H1 (cell line): ENCODE data around the gene ABHD2. TPM values are rescaled to one million over a fixed set of nuclear protein-coding genes. Genes with fewer than 3 reads are reported as not detected.

ENCODE experiments used
- CTCF ChIA-PET: fragments of 300-600 bp; sonication (Branson Sonifier 250); formaldehyde crosslinking; loops from one replicate; lab custom pipeline; 2021; ENCODE audit not compliant: partially characterized antibody; lab: Charles Lee
- POLR2A ChIA-PET: fragments of 300-600 bp; sonication (Branson Sonifier 250); formaldehyde crosslinking; loops from one replicate; lab custom pipeline; 2021; ENCODE audit warnings: inconsistent platforms; ENCODE audit not compliant: partially characterized antibody; lab: Charles Lee
- DNase-seq, 2 experiments: peaks; one replicate each; pipeline versions ENCODE4 v3.0.0 to v3.0.0-alpha.2; 2010 to 2022; ENCODE audit warnings: low spot score in 2 of 2, low read depth in 1 of 2, mixed read lengths in 1 of 2
- FAIRE-seq: peaks from 2 replicates; lab custom pipeline; 2011; peaks lifted over from hg19 to GRCh38; lab: Jason Lieb, UNC
- H2AFZ ChIP-seq: 2 replicates; pipeline ENCODE4 v1.8.1; 2012; ENCODE audit warnings: low read length, inconsistent platforms
- H2AK5ac ChIP-seq: 2 replicates; pipeline ENCODE4 v1.6.1; 2013; ENCODE audit warnings: low read depth, low read length
- H2BK120ac ChIP-seq: replicated peaks from 2 replicates; pipeline ENCODE3; 2013; ENCODE audit warnings: low read depth, low read length, inconsistent platforms
- H2BK12ac ChIP-seq: 2 replicates; pipeline ENCODE4 v1.6.1; 2013; ENCODE audit warnings: low read depth, low read length
- H2BK15ac ChIP-seq: 2 replicates; pipeline ENCODE4 v1.6.1; 2013; ENCODE audit warnings: low read length
- H2BK20ac ChIP-seq: 2 replicates; pipeline ENCODE4 v1.6.1; 2013; ENCODE audit warnings: low read length
- H2BK5ac ChIP-seq: 2 replicates; pipeline ENCODE4 v1.6.1; 2013; ENCODE audit warnings: low read depth, low read length
- H3K14ac ChIP-seq: 2 replicates; pipeline ENCODE4 v1.6.1; 2013; ENCODE audit warnings: inconsistent platforms; ENCODE audit not compliant: insufficient read length
- H3K18ac ChIP-seq: 2 replicates; pipeline ENCODE4 v1.6.1; 2013; ENCODE audit warnings: low read length; ENCODE audit errors: extremely low read depth
- H3K23ac ChIP-seq: 2 replicates; pipeline ENCODE4 v1.6.1; 2013; ENCODE audit warnings: inconsistent platforms; ENCODE audit not compliant: insufficient read length
- H3K23me2 ChIP-seq: 2 replicates; pipeline ENCODE4 v1.6.1; 2013; ENCODE audit warnings: low read depth, low read length
- H3K27ac ChIP-seq: 2 replicates; pipeline ENCODE4 v1.6.1; 2011; ENCODE audit warnings: low read depth, low read length, inconsistent platforms
- H3K27me3 ChIP-seq, 4 experiments: replicated peaks in 1 of 4; 1 replicate in 1 of 4; 2 replicates in 3 of 4; pipeline versions ENCODE4 v1.6.1 to v1.8.1; 2011 to 2013; ENCODE audit warnings: low read length in 3 of 4, mild to moderate bottlenecking in 3 of 4, inconsistent platforms in 2 of 4, mixed read lengths in 2 of 4, moderate library complexity in 1 of 4; ENCODE audit not compliant: control insufficient read depth in 3 of 4, insufficient read depth in 3 of 4; ENCODE audit errors: extremely low read depth in 1 of 4
- H3K36me3 ChIP-seq, 4 experiments: 2 replicates each; pipeline versions ENCODE4 v1.6.1 to v1.8.1; 2011 to 2013; ENCODE audit warnings: mild to moderate bottlenecking in 4 of 4, low read length in 3 of 4, moderate library complexity in 2 of 4, control low read depth in 1 of 4, inconsistent platforms in 1 of 4; ENCODE audit not compliant: insufficient read depth in 4 of 4, control insufficient read depth in 2 of 4
- H3K4ac ChIP-seq: replicated peaks from 2 replicates; pipeline ENCODE3; 2013; ENCODE audit warnings: low read length, low read depth, mixed read lengths, inconsistent platforms; ENCODE audit not compliant: insufficient read length
- H3K4me1 ChIP-seq, 4 experiments: replicated peaks in 1 of 4; 1 replicate in 1 of 4; 2 replicates in 3 of 4; pipeline versions ENCODE4 v1.6.1 to v1.8.1; 2011 to 2013; ENCODE audit warnings: low read length in 3 of 4, inconsistent platforms in 2 of 4, mixed read lengths in 1 of 4; ENCODE audit not compliant: insufficient read depth in 4 of 4, control insufficient read depth in 3 of 4
- H3K4me2 ChIP-seq, 2 experiments: 2 replicates each; pipeline versions ENCODE4 v1.6.1 to v1.8.1; 2011 to 2013; ENCODE audit warnings: low read depth in 2 of 2, low read length in 2 of 2, control low read depth in 1 of 2, inconsistent platforms in 1 of 2, mild to moderate bottlenecking in 1 of 2; ENCODE audit not compliant: insufficient read depth in 1 of 2
- H3K4me3 ChIP-seq, 4 experiments: fragments of 200-600, 300-600 bp in 1 of 4; sonication (generic), shearing (Covaris generic), sonication (Bioruptor Twin) in 1 of 4; 2 replicates each; pipeline versions ENCODE4 v1.5.1 to v1.8.1; 2011 to 2016; ENCODE audit warnings: low read length in 4 of 4, low read depth in 3 of 4, control low read depth in 2 of 4, inconsistent platforms in 2 of 4, mild to moderate bottlenecking in 2 of 4, mixed read lengths in 1 of 4, moderate library complexity in 1 of 4; ENCODE audit not compliant: insufficient read depth in 2 of 4; ENCODE audit errors: extremely low read depth in 1 of 4
- H3K56ac ChIP-seq: replicated peaks from 2 replicates; pipeline ENCODE3; 2013; ENCODE audit warnings: low read depth, mild to moderate bottlenecking, mixed read lengths, low read length, inconsistent platforms; ENCODE audit not compliant: insufficient read length
- H3K79me1 ChIP-seq: 2 replicates; pipeline ENCODE4 v1.6.1; 2013; ENCODE audit warnings: low read depth, low read length, control low read depth
- H3K79me2 ChIP-seq, 2 experiments: 2 replicates each; pipeline versions ENCODE4 v1.6.1 to v1.8.1; 2012 to 2013; ENCODE audit warnings: low read length in 2 of 2, mild to moderate bottlenecking in 2 of 2, inconsistent platforms in 1 of 2; ENCODE audit not compliant: insufficient read depth in 2 of 2, control insufficient read depth in 1 of 2
- H3K9ac ChIP-seq, 4 experiments: replicated peaks in 1 of 4; 1 replicate in 1 of 4; 2 replicates in 3 of 4; pipeline versions ENCODE4 v1.6.1 to v1.8.1; 2011 to 2013; ENCODE audit warnings: low read depth in 3 of 4, low read length in 3 of 4, control low read depth in 2 of 4, mild to moderate bottlenecking in 2 of 4, moderate library complexity in 2 of 4, inconsistent platforms in 1 of 4; ENCODE audit errors: extremely low read depth in 1 of 4
- H3K9me3 ChIP-seq, 2 experiments: 2 replicates each; pipeline versions ENCODE4 v1.6.1 to v1.8.1; 2012 to 2013; ENCODE audit warnings: mild to moderate bottlenecking in 2 of 2, moderate library complexity in 2 of 2, control low read depth in 1 of 2, inconsistent platforms in 1 of 2, low read depth in 1 of 2, low read length in 1 of 2, mixed read lengths in 1 of 2; ENCODE audit not compliant: insufficient read depth in 2 of 2
- H4K20me1 ChIP-seq, 2 experiments: replicated peaks in 1 of 2; 2 replicates each; pipeline versions ENCODE3 to v1.8.1; 2011 to 2013; ENCODE audit warnings: inconsistent platforms in 2 of 2, low read length in 2 of 2, mild to moderate bottlenecking in 1 of 2; ENCODE audit not compliant: insufficient read depth in 2 of 2, control insufficient read depth in 1 of 2
- H4K5ac ChIP-seq: 2 replicates; pipeline ENCODE4 v1.6.1; 2013; ENCODE audit warnings: low read length, low read depth, mixed read lengths, inconsistent platforms; ENCODE audit not compliant: insufficient read length
- H4K8ac ChIP-seq: 2 replicates; pipeline ENCODE4 v1.8.0; 2013; ENCODE audit warnings: mild to moderate bottlenecking, moderate library complexity, low read length, inconsistent platforms; ENCODE audit not compliant: insufficient read depth; ENCODE audit errors: extremely low read depth
- H4K91ac ChIP-seq: replicated peaks from 2 replicates; pipeline ENCODE3; 2013; ENCODE audit warnings: low read length, mixed read lengths, inconsistent platforms; ENCODE audit not compliant: insufficient read length
- CREB1 ChIP-seq: IDR thresholded peaks from 2 replicates; pipeline ENCODE4 v1.6.1; 2012; ENCODE audit warnings: inconsistent platforms
- EP300 ChIP-seq, 2 experiments: IDR thresholded peaks; 1 replicate in 1 of 2; 2 replicates in 1 of 2; pipeline ENCODE4 v1.6.1; 2011 to 2012; ENCODE audit warnings: low read depth in 2 of 2, low read length in 2 of 2, mild to moderate bottlenecking in 2 of 2, borderline replicate concordance in 1 of 2, inconsistent platforms in 1 of 2, moderate library complexity in 1 of 2
- EZH2 ChIP-seq: fragments of 200-600 bp; sonication (generic); IDR thresholded peaks from 2 replicates; pipeline ENCODE4 v1.7.1; 2012; ENCODE audit warnings: low read depth, mild to moderate bottlenecking, moderate library complexity, low read length, inconsistent platforms; ENCODE audit not compliant: severe bottlenecking
- JUN ChIP-seq: IDR thresholded peaks from 2 replicates; pipeline ENCODE4 v1.6.1; 2011; ENCODE audit warnings: low read depth, mild to moderate bottlenecking, improper control_type of control experiment, low read length
- KDM1A ChIP-seq: fragments of 200-600, 300-600 bp; sonication (generic); IDR thresholded peaks from 2 replicates; pipeline ENCODE4 v1.7.1; 2016; ENCODE audit warnings: mild to moderate bottlenecking, low read length, borderline replicate concordance
- KDM4A ChIP-seq: IDR thresholded peaks from one replicate; pipeline ENCODE4 v1.7.1; 2012; ENCODE audit warnings: low read depth, mild to moderate bottlenecking, moderate library complexity, low read length, inconsistent platforms; ENCODE audit not compliant: severe bottlenecking
- RBBP5 ChIP-seq: IDR thresholded peaks from 2 replicates; pipeline ENCODE4 v1.7.1; 2012; ENCODE audit warnings: low read depth, mild to moderate bottlenecking, inconsistent platforms, low read length, moderate library complexity, borderline replicate concordance
- SP1 ChIP-seq: IDR thresholded peaks from 2 replicates; pipeline ENCODE4 v1.6.1; 2011; ENCODE audit warnings: low read depth, low read length
- WGBS, 2 experiments: shearing (Covaris generic) in 1 of 2; methylation state at CpG; one replicate each; pipeline versions ENCODE4 v1.1.6 to v1.1.7; 2013 to 2015; ENCODE audit warnings: low lambda C conversion rate in 2 of 2, mixed read lengths in 2 of 2, inconsistent platforms in 1 of 2, low coverage in 1 of 2, missing lambda C conversion rate in 1 of 2; ENCODE audit not compliant: insufficient replicate concordance in 2 of 2, insufficient coverage in 1 of 2, insufficient read length in 1 of 2; ENCODE audit errors: extremely low coverage in 1 of 2, missing lambda C conversion rate in 1 of 2; 5-methylcytosine and 5-hydroxymethylcytosine counted together
- polyA plus RNA-seq, 7 experiments: library from polyadenylated mRNA; depleted of rRNA in 3 of 7; stranded (reverse) in 5 of 7; unstranded in 2 of 7; fragments of >200 nt in 5 of 7; fragments of 200-250 nt in 2 of 7; gene quantifications; 1 replicate in 5 of 7; 2 replicates in 1 of 7; 4 replicates in 1 of 7; pipeline versions ENCODE4 v1.2.1 to v1.2.3, GENCODE V29; 2011 to 2013; ENCODE audit warnings: missing spikeins in 2 of 7, mixed read lengths in 2 of 7
- total RNA-seq: library from RNA; stranded (reverse); fragmentation: NEBNext Ultra II Directional; extraction: Animal tissue kit (Norgen Biotek cat#: 25700); gene quantifications from 2 replicates; pipeline ENCODE4 v1.2.1, GENCODE V29; 2021
- TF ChIP-seq, protein P1 (sequence below): IDR thresholded peaks from 2 replicates; pipeline ENCODE4 v1.6.1; 2011; ENCODE audit warnings: low read depth, mild to moderate bottlenecking, low read length; ENCODE audit not compliant: insufficient read depth
- TF ChIP-seq, protein P2 (sequence below): IDR thresholded peaks from 2 replicates; pipeline ENCODE4 v1.6.1; 2012; ENCODE audit warnings: low read length, inconsistent platforms

ABHD2 gene
- total and polyA plus RNA-seq, 2 of the 8 experiments (the other 6 are each of a cell fraction or from before 2014, with no cell fraction given): 9.1 to 23.7 TPM

DNA sequence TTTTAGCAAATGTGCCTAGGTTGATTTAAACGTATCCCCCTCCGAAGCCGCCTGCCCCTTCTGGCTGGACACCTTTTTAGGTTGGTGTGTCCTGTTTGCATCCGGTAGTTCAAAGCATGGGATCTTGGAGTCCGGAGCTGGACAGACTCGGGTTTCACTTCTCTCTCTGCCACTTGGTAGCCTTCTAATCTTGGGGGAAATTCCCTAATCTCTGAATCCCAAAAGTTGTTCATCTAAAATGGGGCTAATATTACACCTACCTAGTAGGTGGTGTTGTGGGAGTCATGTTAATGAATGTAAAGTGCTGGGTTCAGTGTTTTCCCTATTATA, 156.3 kb downstream of the ABHD2 start:
- peaks cover 0 to 2% (median 0%) of the 10 kb centered on the region in 4 experiments; a peak in 3 of 7 replicates for H3K27me3 ChIP-seq
- 0 out of 2 replicates have a peak overlapping the region, but pooled peaks have one; percentile 78 for H2AFZ ChIP-seq
- H2BK20ac ChIP-seq: no peak overlapping the region
- DNase-seq (no peak), FAIRE-seq (no peak)
- no peak overlapping the region for H3K14ac ChIP-seq
- H4K91ac ChIP-seq: no peak overlapping the region
- peak overlapping the region; percentile 71; the same call in 1 of the 2 replicates for H4K8ac ChIP-seq
- peaks cover 3% of the 10 kb centered on the region; the same call in 1 of the 2 replicates for H3K79me1 ChIP-seq
- H3K23me2 ChIP-seq: no peaks in the 10 kb centered on the region; the same call in 1 of the 2 replicates
- peak overlapping the region; percentile 65 to 97 (median 74) for H3K9ac ChIP-seq
- no peak overlapping the region for H3K4ac ChIP-seq
- H2BK12ac ChIP-seq: no peak overlapping the region
- peaks cover 0 to 9% (median 3%) of the 10 kb centered on the region in 4 experiments; a peak in 5 of 7 replicates for H3K4me1 ChIP-seq
- peak overlapping the region; percentile 63 to 89 for H3K4me2 ChIP-seq
- CTCF ChIA-PET: interaction anchor here (0.6 to 3.4 kb wide), 12 partner anchors 9 to 101 kb away, joined by 3 to 27 read pairs (median 5); no protein-coding TSS in a partner anchor
- no peak overlapping the region for H4K5ac ChIP-seq
- POLR2A ChIA-PET: interaction anchor here (0.7 to 1.6 kb wide), 4 partner anchors 8 to 39 kb away, joined by 3 to 4 read pairs (median 4); no protein-coding TSS in a partner anchor
- H2BK15ac ChIP-seq: no peak overlapping the region
- no peak overlapping the region for H2AK5ac ChIP-seq
- peaks cover 6 to 24% (median 19%) of the 10 kb centered on the region in 4 experiments; a peak in 6 of 8 replicates for H3K36me3 ChIP-seq
- H4K20me1 ChIP-seq: peaks cover 0 to 3% of the 10 kb centered on the region in 2 experiments
- H2BK120ac ChIP-seq: no peak overlapping the region
- 0 out of 4 replicates have a peak, but pooled peaks cover 2 to 3% of the 10 kb centered on the region in 2 experiments for H3K9me3 ChIP-seq
- no peak overlapping the region for H3K18ac ChIP-seq
- H2BK5ac ChIP-seq: no peak overlapping the region
- H3K56ac ChIP-seq: no peak overlapping the region
- peaks cover 4 to 36% of the 10 kb centered on the region in 2 experiments; a peak in 3 of 4 replicates for H3K79me2 ChIP-seq
- 0% methylated on average over 6 of the region's 6 CpGs; no CpG with 5 or more reads in 1 of the 2 experiments for WGBS, 2 experiments
- no peak overlapping the region for H3K23ac ChIP-seq
- H3K27ac ChIP-seq: peak overlapping the region; percentile 30; the same call in 1 of the 2 replicates
- peak overlapping the region; percentile 79 to 96 (median 94) for H3K4me3 ChIP-seq
- TF ChIP-seq, protein P1, sequence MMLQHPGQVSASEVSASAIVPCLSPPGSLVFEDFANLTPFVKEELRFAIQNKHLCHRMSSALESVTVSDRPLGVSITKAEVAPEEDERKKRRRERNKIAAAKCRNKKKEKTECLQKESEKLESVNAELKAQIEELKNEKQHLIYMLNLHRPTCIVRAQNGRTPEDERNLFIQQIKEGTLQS: no peak
- TF ChIP-seq SP1: no peak
- TF ChIP-seq, protein P2, sequence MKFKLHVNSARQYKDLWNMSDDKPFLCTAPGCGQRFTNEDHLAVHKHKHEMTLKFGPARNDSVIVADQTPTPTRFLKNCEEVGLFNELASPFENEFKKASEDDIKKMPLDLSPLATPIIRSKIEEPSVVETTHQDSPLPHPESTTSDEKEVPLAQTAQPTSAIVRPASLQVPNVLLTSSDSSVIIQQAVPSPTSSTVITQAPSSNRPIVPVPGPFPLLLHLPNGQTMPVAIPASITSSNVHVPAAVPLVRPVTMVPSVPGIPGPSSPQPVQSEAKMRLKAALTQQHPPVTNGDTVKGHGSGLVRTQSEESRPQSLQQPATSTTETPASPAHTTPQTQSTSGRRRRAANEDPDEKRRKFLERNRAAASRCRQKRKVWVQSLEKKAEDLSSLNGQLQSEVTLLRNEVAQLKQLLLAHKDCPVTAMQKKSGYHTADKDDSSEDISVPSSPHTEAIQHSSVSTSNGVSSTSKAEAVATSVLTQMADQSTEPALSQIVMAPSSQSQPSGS: no peak
- no peak for TF ChIP-seq KDM1A
- TF ChIP-seq EZH2: no peak
- no peak for TF ChIP-seq CREB1
- no peak for TF ChIP-seq RBBP5
- no peak for TF ChIP-seq KDM4A
- no peak for TF ChIP-seq EP300 (IDR thresholded peaks at IDR 0.05; ENCODE audit: borderline replicate concordance in 1 of 2, low read depth in 2 of 2, low read length in 2 of 2)
- TF ChIP-seq JUN: no peak
